Hepatocyte (in vitro differentiated cells): ENCODE measurements around the gene STRN.

ENCODE experiments used
- EZH2 ChIP-seq: fragments of 200-600 bp; sonication (generic); IDR thresholded peaks from 2 replicates; pipeline ENCODE4 v1.6.1; 2016; ENCODE audit warnings: antibody characterized with exemption, mild to moderate bottlenecking, borderline replicate concordance
- TF ChIP-seq, protein P1 (sequence below): fragments of 200-600 bp; sonication (generic); IDR thresholded peaks from 2 replicates; pipeline ENCODE4 v1.5.1; 2016; ENCODE audit warnings: antibody characterized with exemption, mild to moderate bottlenecking; ENCODE audit not compliant: poor library complexity

DNA sequence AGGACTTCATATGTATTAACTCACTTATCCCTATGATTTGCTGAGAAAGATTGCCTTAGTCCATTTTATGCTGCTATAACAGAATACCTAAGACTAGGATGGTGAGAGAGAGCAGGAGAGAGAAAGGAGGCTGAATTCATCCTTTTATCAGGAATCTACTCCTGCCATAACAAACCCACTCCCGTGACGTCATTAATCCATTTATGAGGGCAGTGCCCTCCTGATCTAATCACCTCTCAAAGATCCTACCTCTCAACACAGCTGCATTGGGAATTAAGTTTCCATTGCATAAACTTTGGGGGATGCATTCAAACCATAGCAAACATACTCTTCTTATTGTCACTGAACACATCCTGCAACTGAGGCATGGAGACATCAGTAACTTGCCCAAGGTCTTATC is 147.8 kb downstream of the STRN start:
- TF ChIP-seq EZH2 = no peak
- TF ChIP-seq, protein P1, sequence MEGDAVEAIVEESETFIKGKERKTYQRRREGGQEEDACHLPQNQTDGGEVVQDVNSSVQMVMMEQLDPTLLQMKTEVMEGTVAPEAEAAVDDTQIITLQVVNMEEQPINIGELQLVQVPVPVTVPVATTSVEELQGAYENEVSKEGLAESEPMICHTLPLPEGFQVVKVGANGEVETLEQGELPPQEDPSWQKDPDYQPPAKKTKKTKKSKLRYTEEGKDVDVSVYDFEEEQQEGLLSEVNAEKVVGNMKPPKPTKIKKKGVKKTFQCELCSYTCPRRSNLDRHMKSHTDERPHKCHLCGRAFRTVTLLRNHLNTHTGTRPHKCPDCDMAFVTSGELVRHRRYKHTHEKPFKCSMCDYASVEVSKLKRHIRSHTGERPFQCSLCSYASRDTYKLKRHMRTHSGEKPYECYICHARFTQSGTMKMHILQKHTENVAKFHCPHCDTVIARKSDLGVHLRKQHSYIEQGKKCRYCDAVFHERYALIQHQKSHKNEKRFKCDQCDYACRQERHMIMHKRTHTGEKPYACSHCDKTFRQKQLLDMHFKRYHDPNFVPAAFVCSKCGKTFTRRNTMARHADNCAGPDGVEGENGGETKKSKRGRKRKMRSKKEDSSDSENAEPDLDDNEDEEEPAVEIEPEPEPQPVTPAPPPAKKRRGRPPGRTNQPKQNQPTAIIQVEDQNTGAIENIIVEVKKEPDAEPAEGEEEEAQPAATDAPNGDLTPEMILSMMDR = no peak
